ENCODE results near the gene LOXL4. TPM values are rescaled to one million over a fixed set of nuclear protein-coding genes. Genes with fewer than 3 reads are reported as not detected.

Gene LOXL4
- polyA plus RNA-seq, 1 donor = 11.5 TPM

DNA sequence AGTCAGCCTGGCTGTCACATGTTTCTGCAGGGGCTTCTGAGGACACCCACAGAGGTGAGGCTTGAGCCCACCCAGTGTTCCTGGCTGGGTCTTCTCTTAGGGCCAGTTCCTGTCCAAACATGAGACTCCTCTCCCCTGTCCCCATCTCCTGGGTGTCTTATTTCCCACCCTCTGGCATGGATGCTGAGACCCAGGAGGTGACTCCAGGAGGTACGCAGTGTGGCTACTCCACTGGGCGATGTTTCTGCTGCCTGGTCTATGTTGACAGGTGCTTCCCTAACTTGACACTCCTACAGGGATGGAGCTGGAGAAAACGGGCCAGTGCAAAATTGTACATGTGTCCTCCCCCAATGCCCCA is 26.3 kb upstream of the LOXL4 start:
- no peak for DNase-seq

DNA sequence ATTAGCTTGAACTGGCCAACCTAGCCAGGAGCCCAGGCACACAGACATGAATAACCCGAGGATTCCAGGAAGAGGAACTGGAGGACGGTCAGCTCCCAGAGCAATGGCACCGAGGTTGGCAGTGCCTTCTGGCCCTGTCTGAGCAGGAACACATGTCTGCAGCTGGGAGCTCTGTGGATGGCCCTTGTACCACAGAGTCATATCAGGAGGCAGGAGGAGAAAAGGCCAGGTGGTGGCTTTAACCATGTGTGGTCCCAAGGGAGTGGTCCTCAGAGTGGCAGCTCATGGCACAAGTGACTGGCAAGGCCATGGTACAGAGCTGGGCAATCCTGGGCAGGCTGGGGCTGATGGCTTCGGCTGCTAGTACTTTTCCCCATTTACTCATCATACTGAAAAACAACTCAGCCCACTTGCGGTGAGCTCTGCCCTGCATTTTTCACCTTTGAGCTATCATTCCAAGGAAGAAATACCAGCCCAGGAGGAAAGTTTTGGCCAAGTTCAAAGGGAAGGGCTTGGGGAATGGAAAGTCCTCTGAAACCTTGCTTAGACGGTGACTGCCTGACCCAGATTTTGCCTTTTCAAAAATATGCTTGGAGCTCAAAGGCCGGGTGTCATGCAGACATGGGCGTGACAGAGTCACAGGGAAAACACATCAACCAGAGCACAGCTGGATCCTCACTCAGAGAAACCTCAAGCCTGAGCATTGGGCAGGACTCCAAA is 25.7 kb upstream of the LOXL4 start:
- peak; percentile 57 for DNase-seq

DNA sequence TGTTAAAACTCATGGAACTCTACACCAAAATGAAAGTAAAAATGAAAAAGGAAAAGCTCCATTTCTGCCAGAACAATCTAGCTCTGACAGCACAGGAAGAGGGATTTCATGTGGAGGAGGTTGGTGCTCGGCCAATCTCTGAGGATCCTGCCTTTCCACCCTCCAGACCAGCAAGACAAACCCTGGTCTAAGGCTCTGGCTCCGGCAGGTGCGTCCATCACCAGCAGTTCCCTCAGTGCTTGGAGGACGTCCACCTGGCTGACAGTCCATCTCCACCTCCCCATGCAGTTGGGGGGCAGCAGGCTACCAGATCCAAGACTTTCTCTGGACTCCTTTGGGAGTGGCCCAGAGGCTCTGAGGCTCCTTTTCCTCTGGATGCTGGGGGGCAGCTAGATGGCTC is 25.0 kb upstream of the LOXL4 start:
- no peak for DNase-seq

DNA sequence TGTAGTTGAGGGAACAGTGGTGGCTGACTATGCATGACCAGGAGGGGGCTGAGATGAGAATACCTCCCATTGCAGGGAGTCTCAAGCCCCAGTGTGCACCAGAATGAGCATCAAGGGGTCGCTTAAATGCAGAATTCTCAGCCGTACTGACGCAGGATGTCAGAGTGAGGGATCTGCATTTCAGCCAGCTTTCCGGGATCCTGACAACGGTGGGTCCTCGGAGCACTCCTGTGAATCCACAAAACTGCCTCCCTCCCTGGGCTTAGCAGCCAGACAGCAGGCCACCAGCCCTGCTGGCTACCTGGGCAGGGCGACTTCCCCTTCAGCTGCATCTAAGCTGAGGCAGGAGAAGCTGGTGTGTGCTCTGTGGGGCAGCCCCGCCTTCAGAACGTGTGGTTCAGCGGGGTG is 21.8 kb upstream of the LOXL4 start:
- DNase-seq = no peak

DNA sequence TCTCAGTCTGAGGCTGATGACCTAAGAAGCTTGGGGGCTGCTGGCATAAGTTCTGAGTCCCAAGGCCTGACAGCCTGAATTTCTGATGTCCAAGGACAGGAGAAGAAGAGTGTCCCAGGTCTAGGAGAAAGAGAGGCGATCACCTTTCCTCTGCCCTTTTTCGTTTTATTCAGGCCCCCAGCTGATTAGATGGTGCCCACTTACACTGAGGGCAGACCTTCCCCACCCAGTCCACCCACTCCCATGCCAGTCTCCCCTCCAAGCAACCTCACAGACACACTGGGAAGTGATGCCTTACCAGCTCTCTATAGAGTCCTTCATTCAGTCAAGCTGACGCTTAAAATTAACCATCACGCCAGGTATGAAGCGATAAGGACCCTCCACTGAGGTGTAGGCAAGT is 19.3 kb upstream of the LOXL4 start:
- DNase-seq = no peak

DNA sequence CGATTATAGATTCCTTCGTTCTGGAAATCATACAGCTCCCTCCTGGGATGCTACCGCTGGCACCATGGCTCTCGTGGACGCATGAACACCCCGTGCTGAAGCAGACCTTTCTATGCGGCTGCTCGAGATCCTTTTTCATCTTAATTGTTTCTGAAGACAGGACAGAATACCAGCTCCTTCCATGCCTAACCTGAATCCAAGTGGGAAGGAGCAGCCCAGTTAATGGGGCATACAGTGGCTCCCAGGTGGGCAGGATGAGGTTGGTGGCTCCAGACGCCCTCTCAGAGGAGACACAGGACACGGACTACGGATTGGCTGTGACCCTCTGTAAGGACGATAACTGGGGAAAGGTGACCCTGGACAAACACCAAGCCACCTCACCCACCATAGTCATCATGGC is 18.4 kb upstream of the LOXL4 start:
- no peak for DNase-seq

DNA sequence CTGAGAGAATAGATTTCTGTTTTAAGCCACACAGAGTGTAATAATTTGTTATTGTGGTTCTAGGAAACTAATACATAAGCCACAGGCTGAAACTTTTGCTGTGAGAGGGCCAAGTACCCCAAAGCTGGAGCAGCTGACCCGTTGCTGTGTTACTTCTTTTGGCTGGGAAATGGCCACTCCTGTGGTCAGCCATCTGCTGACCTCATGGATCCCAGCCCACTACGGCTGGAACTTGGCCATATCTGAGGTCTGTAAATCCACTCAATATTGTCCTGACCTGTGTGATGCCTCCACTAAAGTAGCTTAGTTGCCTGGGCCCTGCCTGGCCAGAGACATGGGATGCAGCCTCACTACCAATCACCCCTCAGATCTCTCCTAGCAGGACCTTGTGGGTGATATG is 17.4 kb upstream of the LOXL4 start:
- no peak for DNase-seq

DNA sequence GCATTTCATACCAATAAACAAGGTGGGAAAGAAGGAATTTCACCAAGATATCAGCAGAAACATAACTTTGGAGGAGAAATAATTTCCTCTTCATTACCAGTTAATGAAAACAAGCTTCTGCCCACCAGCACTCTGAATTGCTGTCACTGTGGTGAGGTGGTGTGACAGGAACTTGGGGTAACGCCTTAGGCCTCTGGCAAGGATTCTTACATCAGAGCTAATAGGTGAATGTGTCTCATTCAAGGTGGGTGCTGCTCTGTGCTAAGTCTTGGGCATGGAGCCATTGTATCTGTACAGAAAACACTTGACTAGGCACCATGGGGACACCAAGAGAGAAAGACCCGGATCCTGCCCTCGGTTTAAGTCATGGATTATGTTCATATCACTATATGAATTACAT is 8.3 kb upstream of the LOXL4 start:
- no peak for DNase-seq

DNA sequence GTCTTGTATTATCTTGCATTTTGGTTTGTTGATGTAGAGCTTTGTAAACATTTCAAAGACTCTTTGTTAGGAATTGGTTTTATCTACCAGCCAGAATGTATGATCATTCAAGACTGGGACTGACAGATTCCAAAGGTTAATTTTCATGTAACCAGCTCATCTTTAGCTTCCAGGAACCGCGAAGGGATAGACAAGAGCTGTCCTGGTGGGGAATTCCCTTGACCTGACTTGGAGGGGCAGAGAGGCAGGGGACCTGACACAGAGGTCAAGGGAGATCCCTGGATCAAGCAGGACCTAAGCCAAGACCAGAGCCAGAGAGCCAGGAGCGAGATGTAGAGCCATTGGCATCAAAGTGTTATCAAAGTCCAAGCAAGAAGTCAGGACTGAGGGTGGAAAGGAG is 6.6 kb upstream of the LOXL4 start:
- DNase-seq = no peak

DNA sequence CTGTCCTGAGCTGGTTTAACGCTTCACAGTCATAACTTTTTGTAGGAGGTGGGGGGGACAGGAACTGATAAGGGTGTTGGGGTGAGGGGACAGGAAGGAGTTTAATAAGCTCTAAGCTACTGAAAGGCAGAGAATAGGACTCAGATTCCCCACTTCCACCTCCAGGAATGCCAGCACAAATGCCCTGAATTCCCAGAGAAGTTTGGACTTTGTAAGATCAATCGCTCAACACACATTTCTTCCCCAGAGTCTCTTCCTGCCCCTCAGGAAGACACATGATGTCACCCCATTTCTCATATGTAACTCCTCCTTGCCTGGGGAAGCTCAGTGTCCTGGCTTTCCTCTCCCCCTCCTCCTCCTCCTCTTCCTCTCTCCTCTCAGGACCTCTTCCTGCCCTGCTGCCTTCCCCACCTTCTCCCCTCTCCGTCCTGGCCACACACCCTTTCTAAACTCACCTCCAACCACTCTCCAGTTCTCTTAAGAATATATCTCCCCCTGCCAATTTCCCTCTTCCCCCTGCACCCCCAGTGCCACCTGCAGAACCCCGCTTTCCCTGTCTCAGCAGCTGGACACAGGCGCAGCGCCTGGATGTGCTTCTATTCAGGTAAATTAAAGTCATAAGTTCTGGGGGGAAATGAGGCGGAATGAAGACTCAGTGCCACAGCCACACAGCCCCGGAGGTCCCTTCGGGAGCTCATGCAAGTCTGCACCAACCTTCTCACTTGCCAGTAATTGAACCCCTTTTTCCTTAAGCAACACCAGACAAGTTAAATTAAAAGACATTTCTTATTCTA is 5.3 kb upstream of the LOXL4 start:
- DNase-seq = no peak

DNA sequence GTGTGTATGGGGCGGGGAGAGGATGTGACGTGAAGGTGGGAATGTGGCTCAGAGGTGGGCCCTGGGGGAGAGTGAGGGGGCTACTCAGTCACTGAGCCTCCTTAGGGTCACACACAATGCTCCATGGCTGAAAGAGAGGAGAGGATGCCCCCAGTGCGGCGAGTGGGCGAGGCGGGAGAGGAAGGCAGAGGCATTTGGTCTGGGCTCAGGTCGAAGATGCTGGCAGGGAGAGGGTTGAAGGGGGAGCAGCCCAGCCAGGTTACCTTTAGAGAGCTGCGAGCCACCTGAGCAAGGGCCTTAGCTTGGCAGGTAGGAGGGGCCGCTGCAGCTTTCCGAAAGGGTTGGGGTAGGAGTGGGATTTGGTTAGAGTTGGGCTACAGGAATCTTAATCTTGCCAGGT is 4.7 kb upstream of the LOXL4 start:
- no peak for DNase-seq

DNA sequence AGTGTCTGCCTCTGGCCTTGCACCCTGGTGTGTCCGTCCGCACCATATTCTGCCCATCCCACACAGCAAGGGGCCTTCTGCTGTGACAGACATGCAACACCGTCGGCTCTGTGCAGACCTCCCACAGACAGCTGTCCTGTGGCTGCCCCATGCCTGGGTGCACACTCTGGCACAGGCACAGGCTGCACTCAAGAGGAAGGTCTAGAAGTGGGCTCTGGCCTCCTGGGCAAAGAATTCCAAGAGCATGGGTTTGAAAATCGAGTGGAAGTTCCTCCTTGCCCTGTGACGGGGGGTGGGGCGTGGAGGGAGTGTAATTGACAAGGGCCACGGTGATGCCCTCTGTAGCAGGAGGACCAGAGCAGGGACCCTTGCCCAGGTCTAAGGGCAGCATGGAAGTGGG is 4.3 kb upstream of the LOXL4 start:
- no peak for DNase-seq

DNA sequence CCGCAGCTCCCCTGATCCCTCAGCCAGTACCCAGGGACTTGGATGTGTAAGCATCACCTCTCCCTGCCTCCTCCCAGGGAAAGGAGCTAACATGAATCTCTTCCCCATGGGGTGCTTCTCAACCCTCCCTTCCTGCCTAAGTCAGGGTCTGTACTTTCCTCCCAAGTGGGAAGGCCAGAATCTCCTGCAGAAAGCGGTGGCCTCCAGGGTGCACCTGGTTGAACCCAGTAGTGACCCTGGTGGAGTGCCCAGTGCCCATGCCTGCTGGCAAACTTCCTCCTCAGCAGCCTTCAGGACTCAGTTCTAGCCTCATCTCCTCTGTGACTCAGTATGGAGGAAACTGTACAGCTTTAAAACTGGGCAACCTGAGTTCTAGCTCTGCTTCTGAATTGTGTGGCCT is 2.8 kb upstream of the LOXL4 start:
- DNase-seq = no peak

DNA sequence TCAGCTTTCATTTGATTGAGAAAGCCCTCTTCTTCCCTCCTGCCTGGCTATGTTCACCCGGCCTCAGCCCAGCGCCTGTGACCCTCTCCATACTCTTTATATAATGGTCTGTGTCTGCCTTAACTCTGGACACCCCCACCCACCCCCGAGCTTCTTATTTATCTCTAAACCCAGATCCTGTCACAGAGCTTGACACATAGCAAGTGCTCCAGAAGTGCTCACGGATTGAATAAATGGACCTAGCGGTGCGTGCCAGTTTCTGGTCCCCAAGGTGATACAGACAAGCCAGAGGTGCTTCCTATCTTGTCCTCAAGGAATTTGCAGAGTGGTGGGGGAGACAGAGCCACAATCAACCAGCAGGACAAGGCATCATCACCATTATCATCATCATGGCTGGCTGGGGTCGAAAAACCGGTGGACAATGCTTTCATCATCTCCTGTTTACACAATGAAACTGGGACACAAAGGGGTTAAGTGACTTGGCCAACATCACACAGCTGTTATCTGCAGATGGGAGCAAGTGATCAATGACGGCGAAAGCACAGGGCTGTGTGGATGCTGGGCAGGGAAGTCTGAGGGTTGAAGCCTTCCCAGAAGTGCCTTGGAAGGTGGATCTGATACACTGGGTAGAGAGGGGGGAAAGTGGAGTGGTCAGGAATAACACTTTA is 2.2 kb upstream of the LOXL4 start:
- no peak for DNase-seq

DNA sequence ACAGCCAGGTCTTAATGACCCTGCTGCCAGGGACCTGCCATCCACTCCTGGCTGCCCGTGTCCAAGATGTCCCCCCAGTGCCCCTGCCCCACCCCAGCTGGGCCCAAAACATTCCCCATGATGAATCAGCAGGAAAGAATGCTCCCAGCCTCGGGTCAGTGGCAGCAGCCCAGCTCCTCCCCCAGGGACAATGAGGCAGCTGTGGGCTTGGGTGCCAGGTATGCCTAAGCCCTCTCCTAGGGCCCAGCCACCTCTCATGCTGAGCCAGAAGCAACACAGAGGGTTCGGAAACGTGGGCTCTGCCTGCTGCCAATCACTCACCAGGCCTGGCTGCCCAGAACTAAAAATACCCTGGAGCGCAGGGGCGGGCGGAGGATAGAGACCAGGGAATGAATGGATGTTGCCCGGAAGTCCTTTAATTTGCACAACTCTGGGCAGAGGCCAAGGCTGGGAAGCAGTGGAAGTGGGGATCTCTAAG is 1.5 kb upstream of the LOXL4 start:
- DNase-seq = peak; percentile 36

DNA sequence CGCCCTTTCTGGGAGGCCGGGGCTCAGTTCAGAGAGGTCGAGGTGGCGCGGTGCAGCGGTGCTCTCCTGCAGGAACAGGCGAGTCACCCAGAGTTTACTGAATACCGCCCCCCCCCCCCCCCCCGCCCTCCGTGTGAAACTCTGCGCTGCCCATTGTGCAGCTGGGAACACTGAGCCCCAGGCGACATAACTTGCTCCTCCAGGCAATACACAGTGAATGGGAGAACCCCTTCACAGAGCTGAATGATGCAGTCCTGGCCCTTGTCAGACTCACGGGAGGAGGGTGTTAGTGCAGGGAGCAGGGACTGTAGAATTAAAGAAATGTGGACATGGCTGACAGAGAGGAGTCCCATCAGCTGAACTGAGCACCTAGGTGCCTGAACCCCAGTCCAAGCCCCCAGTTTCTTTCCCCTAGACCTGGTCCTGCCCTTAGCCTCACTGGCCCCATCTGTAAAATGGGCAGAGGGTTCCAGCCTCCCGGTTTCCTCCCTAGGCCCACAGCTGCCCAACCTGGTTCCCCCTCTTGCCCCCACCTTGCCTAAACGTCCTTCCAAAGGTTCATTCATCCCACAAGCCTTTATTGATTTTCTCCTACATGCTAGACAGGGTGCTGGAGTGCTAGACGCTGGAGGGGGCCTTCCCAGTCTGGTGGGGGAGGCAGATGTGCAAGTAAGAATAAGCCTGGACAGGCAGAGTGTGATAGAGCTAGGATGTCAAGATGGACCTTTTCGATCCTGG is 869 bp upstream of the LOXL4 start:
- DNase-seq = no peak

DNA sequence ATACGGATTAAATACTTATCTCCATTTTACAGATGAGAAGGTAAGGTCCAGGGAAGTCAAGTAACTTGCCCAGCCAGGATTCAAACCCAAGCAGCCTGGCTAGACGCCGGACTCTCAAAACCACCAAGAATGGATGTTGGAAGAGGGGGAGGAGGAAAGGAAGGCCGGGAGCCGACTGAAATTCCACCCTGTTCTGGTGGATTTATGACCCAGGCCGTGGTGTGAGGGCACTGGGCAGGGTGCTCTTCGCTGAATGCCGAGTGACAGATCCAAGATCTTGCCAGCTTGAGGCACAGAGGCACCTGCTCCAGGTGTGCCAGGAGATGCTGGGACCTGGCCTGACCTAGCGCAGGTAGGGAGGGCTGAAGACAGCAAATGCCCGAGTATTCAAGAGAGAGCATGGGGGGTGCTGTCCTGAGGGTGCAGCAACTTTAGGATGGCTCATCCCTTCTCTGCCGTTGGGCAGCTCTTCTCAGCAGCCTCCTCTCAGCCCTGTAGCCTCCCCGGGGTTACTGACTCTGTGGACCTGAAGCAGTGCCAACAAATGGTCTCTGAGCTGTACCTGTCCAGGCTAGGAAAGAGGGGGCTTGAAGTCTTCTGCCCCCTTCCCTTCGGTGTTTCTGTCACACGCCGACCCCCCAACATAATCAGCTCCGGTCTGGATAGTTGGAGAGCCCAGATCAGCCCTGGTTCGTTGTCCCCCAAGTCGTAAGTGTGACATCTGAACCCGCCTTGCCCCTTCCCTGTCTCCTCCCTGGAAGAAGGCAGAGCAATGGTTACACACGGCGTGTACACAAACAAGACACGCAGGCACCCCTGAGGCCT is 713 bp downstream of the LOXL4 start:
- no peak for DNase-seq

DNA sequence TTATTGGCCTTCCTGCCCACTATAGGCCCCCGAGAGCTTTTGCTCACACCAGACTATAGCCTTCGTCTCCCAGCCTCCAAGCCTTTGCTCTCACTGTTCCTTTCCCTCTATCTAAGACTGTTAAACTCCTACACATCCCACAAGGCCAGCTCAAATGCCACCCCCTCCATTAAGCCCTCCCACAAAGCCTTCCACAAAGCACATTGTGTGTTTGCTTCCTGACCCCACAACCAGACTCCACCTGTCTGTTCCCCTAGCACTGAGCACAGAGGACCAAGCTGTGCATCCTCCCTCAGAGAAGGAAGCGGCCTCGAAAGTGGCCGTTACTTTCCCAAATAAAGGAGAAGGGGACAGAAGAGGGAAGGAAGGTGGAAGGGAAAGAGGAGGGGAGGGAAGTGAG is 1.3 kb downstream of the LOXL4 start:
- DNase-seq = no peak

DNA sequence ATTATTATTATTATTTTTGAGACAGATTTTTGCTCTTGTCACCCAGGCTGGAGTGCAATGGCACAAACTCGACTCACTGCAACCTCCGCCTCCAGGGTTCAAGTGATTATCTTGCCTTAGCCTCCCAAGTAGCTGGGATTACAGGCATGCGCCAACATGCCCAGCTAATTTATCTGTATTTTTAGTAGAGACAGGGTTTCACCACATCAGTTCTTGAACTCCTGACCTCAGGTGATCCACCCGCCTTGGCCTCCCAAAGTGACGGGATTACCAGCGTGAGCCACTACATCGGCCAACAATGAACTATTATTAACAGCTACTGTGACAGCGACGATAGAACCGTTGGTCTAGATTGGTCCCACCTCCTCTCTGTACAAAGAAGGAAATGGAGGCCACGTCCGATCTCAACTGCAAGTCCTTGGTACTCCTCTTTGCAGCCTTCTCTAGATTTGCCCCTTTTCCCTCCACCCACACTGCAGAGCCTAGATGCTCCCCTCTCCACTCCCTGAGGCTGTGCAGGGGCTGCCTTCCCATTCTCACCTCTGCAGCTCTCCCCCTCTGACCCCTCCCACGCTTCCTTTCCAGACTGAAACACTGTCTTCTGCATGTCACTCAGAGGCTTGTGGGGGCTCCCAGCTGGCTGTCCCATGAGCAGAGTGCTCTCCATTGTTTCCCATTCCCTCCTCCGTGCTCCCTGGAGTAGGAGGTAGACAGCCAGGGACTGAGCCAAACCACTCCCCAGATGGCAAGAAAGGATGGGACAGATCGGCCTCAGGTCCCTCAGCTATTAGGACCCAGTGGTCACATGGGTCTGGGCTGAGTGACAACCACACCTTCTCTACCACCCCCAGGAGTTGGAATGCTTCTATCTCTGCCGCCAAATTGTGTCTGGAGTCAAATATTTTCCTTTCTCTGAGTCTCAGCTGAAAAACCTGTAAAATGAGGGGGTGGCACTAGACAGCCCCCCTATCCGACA is 2.3 kb downstream of the LOXL4 start:
- DNase-seq = no peak

DNA sequence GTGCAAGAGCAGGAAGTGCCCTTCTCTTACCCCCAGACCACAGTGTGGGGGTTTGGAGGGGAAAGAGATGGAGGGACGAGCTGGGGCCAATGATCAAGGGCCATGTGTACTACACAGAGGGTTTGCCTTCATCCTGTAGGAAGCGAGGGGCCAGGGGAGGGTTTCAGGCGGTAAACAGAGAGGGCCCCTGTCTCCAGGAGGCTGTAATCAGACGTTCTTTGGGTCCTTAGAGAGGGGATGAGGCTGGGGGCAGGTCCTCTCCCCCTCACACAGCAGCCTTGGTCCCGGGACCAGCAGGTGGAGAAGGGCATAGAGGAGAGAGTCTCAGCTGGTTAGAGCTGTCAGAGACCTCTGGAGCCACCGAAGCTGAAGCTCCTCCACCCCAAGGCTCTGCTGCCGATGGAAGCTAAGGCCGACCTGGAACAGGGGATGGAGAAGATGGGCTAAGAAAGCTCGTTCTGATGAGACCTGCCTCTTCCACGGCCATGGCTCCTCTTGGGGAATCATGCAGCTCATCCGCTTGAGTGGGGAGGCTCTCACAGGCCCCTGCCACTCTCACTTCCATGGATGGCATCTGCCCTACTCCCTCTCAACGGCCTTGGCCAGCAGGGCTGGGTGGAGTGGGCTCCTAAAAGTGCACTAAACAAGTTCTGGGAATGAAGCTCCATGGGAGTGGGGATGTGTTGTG is 3.5 kb downstream of the LOXL4 start:
- DNase-seq = no peak

Measured in hindlimb muscle (tissue), 1 donor.